ENCODE results near the gene KRTAP13-4.

The KRTAP13-4 gene

DNA sequence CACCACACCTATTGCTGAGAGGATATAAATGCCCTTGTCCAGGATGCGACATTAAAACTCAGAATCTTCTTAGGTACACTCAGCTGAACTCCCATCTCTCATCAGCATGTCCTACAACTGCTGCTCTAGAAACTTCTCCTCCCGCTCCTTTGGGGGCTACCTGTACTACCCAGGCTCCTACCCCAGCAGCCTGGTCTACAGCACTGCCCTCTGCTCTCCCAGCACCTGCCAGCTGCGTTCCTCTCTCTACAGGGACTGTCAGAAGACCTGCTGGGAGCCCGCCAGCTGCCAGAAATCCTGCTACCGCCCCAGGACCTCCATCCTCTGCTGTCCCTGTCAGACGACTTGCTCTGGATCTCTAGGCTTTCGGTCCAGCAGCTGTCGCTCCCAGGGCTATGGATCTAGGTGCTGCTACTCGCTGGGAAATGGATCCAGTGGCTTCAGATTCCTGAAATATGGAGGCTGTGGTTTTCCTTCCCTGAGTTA is at the start of gene KRTAP13-4:
KRTAP13-4 (plus strand) TSS at position 51 of the 486 bp plus-strand sequence; CDS start at position 107, 56 bp downstream.
- DNase-seq (ENCODE audit: low read depth in 3 of 3) = no peak

DNA sequence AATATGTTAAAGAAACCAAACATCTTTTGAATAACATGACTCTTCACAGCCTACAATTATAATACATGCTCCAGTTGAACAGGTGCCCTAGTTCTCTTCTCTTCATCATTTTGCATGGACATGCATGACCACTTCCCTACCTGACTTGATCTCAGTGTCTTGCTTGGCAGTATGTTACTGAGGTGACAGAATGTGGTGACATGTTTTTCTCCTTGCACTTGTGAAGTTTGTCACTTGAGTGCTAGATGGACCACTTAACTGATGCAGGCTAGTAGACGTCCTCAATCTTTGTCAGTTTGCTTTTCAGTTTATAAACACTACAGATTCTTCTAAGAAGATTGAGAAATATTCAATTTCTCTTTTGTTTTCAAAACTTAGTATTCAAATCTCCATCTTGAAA is 47.8 kb upstream of the KRTAP13-4 start:
- no peak for DNase-seq (ENCODE audit: low read depth in 3 of 3)

DNA sequence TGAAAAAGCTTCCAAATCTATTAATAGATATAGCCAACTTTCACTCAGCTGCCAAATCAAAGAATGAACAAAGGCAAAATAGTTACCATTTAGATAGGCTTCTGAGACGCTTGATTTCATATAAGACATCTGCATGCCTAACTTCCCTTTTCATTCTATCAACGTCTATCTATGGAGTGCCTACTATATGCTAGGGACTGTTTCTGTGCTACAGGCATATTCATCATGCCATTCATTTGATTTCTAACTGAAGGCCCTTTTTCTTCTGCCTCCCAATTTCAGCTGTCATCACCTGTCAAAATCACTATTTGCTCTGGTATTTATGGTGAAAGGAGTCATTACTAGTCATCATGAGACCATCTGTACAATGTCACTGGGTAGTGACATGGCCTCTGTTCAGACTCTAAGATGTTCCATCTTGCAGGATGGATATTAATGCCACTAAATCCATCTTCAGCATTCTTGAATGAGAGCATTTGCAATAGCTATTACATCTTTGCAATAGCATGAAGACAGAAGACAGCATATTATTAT is 38.5 kb upstream of the KRTAP13-4 start:
- DNase-seq (ENCODE audit: low read depth in 3 of 3) = no peak

- no peak for DNase-seq (ENCODE audit: low read depth in 3 of 3)
Observed at GRCh38 chr21:30395731-30396130, 34.3 kb upstream of the KRTAP13-4 start, which contains the start of gene KRTAP13-1. KRTAP13-1 (plus strand) TSS chr21:30396031; CDS start chr21:30396087, 56 bp downstream.

GRCh38 chr21:30408782-30409494 is 21.1 kb upstream of the KRTAP13-4 start:
- DNase-seq (ENCODE audit: low read depth in 3 of 3) = peak in 1 of 3 donors; percentile 4

GRCh38 chr21:30415993-30416392 is 14.0 kb upstream of the KRTAP13-4 start:
- DNase-seq (ENCODE audit: low read depth in 3 of 3) = no peak

DNA sequence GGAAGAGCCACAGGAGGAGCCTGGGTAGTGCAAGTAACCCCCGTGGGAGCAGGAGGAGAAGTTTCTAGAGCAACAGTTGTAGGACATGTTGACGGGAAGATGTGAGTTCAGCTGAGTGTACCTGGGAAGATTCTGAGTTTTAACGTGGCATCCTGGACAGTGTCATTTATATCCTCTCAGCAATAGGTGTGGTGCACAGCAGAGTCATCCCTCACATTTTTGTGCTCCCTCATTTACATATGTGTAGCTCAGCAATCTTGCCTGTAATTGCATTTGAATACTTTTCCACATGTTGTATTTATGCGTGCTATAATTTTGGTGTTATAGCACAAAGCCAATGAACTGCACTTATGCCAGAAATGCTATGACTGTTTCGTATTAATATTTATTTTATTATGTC is 4.2 kb upstream of the KRTAP13-4 start, which contains the start of gene KRTAP13-3:
KRTAP13-3 (minus strand) TSS at position 101 of the 400 bp plus-strand sequence; CDS start at position 87, 14 bp downstream.
- no peak for DNase-seq (ENCODE audit: low read depth in 3 of 3)

DNA sequence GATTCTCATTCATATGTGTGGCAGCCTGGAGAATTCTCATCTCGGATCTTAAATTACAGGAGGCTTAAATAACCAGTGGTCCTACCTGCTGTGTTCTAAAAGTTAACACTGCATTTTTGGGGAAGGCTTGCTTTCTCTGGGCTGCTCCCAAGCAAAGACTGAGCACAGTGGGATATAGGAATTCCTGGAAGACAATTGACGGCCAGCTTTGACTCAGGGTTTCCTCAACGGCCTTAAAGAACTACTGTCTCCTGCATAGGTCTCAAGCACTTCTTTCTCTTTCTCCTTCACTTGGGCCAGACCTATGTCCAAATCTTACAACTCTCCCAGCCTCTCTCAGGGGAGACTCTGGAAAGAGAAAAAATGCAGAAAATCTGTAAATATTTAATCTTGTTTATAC is 3.3 kb upstream of the KRTAP13-4 start:
- no peak for DNase-seq (ENCODE audit: low read depth in 3 of 3)

GRCh38 chr21:30434033-30434631 is 4.1 kb downstream of the KRTAP13-4 start:
- peak in 1 of 3 donors; percentile 4 for DNase-seq (ENCODE audit: low read depth in 3 of 3)

DNA sequence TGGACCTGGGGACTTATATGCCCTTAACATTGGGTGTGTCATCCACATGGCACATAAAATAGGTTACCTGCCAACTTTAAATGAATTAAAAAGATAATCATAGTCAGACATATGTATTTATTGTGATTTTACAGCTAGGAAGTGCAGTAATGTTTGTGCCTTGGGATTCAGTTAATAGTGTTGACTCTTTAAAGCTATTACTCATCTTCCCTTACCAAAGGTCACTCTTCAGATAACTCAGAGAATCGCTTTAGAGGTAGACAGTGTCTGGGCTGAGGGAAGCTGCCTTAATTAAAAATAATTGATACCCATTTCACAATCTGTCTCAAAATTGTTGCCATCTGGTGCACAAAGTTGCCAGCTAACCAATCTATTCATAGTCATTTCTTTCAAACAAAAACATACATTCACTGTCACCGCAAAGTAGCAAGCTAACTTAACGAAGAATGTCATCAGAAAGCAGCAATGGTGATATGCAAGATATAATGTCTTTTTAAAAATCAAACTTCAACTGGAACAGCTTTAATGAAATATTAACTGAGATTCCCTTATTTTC is 7.1 kb downstream of the KRTAP13-4 start:
- DNase-seq (ENCODE audit: low read depth in 3 of 3) = no peak

DNA sequence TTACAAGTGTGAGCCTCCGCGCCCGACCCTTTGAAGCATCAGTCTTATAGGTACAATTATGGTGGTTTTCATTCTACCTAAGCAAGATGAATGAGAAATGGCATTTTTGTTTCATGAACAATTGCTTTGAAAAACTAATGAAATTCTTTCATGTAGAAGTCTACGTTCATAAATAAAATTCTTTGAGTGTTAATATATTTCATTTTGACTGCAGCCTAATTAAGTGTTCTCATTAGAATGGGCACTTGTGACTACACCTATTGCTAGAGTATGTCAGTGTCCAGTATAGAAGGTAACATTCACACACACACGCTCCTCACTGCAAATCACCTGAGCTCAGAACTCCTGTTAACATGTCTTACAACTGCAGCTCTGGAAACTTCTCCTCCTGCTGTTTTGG is 10.0 kb downstream of the KRTAP13-4 start, which contains the start of gene KRTAP15-1:
KRTAP15-1 (plus strand) TSS at position 301 of the 400 bp plus-strand sequence; CDS start at position 354, 53 bp downstream.
- no peak for DNase-seq (ENCODE audit: low read depth in 3 of 3)

- DNase-seq (ENCODE audit: low read depth in 3 of 3) = no peak
Observed at GRCh38 chr21:30443226-30443625, 13.2 kb downstream of the KRTAP13-4 start.

GRCh38 chr21:30444204-30444603 is 14.2 kb downstream of the KRTAP13-4 start:
- DNase-seq (ENCODE audit: low read depth in 3 of 3) = no peak

DNA sequence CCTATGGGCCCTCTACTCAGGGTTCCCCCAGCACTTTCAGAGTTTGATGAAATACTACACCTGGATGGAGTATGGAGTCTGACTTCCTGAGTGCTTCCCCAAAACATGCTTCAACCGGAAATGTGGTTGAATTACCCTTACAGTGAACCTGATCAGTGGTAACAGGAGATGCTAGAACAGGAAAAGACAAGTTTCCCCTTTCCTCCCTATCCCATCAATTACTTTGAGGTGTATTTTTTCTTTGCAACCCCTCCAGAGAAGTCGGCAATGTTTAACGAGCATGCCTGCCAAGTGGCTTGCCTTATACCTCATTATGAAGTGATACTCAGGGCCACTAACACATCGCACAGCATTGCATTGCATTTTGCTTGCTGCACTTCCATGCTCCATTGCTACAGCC is 17.0 kb downstream of the KRTAP13-4 start:
- no peak for DNase-seq (ENCODE audit: low read depth in 3 of 3)

GRCh38 chr21:30448514-30448913 is 18.5 kb downstream of the KRTAP13-4 start:
- DNase-seq (ENCODE audit: low read depth in 3 of 3) = no peak

DNA sequence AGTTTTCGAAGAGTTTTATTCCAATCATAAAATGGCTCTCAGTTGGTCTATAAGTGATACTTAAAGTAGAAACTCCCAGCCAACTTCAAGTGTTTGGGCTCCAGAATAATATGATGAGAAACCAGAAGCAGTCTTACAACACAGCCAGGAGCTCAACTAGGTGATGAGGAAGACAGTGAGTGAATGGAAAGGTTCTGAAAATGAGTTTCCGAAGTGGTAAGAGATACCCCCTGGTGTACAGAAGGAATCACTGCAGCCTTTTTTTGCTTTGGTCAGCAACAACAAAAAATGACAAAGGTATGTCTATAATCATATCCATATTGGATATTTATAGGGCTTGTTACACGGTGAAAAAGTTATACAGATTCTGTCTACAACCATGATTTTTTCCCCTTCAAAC is 33.7 kb downstream of the KRTAP13-4 start:
- no peak for DNase-seq (ENCODE audit: low read depth in 3 of 3)

GRCh38 chr21:30468900-30469714 is 39.1 kb downstream of the KRTAP13-4 start:
- DNase-seq (ENCODE audit: low read depth in 3 of 3) = no peak

DNA sequence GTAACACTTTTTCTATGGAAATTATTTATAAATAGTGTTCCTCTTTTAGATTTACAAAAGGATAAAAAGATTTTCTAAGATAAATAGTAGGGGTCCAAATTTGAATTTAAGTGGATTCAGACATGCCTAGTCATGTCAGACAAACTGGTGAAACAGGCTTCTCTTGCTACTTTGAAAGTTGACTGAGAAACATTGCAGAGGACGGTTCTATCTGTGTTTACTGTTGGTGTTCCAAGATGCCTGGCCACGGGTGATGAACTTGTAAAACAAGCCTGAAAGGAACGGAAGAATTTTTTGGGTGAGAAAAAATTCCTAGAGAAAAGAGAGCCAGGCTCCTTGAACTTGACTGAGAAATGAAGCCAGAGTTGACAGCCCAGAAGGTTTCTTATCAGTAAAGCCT is 48.0 kb downstream of the KRTAP13-4 start:
- no peak for DNase-seq (ENCODE audit: low read depth in 3 of 3)

- no peak for DNase-seq (ENCODE audit: low read depth in 3 of 3)
Observed at GRCh38 chr21:30479259-30479658, 49.2 kb downstream of the KRTAP13-4 start.

DNA sequence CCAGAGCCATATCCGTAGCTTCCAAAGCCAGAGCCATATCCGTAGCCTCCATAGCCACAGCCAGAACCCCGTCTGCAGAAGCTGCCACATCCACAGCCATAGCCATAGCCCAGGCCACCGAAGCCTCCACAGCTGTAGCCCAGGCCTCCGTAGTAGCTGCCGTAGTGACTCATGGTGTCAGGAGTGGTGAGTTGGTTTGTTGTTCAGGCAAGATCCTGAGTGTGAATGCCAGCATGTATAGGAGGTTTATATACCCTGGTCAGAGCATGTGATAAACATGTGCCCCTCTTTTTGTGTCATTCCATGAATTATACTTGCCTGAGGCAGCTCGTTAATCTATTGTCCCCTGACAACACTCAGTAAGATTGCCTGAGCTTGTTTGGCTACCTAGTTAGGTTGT is 50.1 kb downstream of the KRTAP13-4 start, which contains the start of gene KRTAP19-1:
KRTAP19-1 (minus strand) TSS at position 223 of the 400 bp plus-strand sequence; CDS start at position 173, 50 bp downstream.
- no peak for DNase-seq (ENCODE audit: low read depth in 3 of 3)

All from stimulated activated CD4-positive, alpha-beta T cell treated with anti-CD3 and anti-CD28 coated beads, TNF-alpha, amount 100 ng/mL, for 48 hours (primary cell).